T-helper 2 cell treated with Interferon-gamma antibody and Interleukin-4, amounts not matched to agents 100 ng/mL and 5 ng/mL, for 36 hours (primary cell): ENCODE data around the gene VWA3A. TPM values are rescaled to one million over a fixed set of nuclear protein-coding genes. Genes with fewer than 3 reads are reported as not detected.
"Not testable (repeated sequence)": the region's sequence is repeated elsewhere in the genome, so short reads cannot be mapped to it uniquely, and the experiment has no call there.

Experiments used
- intact Hi-C: fragments of 100-400 bp; cut with micrococcal nuclease; formaldehyde crosslinking; loops from one replicate; pipeline ENCODE4 v1.15.1; 2023
- total RNA-seq: library from RNA; stranded (reverse); gene quantifications from 2 replicates; pipeline ENCODE4 v1.2.3, GENCODE V29; 2022

VWA3A gene
- total RNA-seq, 1 donor from 2014 or later = not detected

- intact Hi-C loops = no loop called here
Observed at GRCh38 chr16:22081050-22081449, 11.3 kb upstream of the VWA3A start.

- intact Hi-C loops = no loop called here
Observed at GRCh38 chr16:22086440-22086839, 5.9 kb upstream of the VWA3A start.

- intact Hi-C loops = no loop called here
Observed at GRCh38 chr16:22088642-22089041, 3.7 kb upstream of the VWA3A start.

DNA sequence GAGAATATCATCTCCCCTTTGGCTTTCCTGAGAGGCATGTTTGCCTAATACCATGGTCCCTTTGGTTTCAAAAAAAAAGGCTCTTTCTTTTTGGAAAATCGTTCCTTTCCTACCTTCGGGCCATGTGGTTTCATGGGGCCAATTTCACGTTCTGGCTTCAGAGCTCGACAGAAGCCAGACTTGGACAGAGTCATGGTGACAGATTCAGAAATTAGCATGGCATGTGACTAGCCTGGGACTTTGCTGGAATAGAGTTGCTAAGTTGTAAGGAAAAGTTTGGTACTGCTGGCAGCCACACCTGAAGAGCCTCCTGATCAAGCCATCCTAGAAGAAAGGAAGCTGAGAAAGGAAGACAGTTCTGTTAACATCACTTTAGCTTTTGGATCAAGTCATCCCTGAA is 2.4 kb upstream of the VWA3A start:
- intact Hi-C loops = no loop called here

GRCh38 chr16:22091721-22092120 is 620 bp upstream of the VWA3A start:
- intact Hi-C loops = no loop called here

GRCh38 chr16:22093331-22093730 is 990 bp downstream of the VWA3A start:
- intact Hi-C loops = no loop called here

DNA sequence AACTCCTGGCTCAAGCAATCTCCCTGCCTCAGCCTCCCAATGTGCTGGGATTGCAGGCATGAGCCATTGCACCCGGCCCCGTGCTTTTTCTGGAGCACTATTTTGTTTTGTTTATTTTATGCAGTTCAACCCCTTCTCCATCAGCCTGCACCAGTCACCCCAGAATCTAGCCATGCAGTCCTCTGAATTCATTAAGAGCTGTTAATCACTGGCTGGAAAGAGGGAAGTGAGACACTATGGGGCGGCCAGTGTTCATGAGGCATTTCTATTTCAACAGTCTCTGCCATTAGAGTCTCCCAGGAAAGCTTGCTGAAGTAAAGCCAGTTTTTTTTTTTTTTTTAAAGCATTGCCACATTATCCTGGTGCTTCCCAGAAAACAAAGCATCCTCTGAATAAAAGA is 1.7 kb downstream of the VWA3A start:
- intact Hi-C loops = no loop called here

DNA sequence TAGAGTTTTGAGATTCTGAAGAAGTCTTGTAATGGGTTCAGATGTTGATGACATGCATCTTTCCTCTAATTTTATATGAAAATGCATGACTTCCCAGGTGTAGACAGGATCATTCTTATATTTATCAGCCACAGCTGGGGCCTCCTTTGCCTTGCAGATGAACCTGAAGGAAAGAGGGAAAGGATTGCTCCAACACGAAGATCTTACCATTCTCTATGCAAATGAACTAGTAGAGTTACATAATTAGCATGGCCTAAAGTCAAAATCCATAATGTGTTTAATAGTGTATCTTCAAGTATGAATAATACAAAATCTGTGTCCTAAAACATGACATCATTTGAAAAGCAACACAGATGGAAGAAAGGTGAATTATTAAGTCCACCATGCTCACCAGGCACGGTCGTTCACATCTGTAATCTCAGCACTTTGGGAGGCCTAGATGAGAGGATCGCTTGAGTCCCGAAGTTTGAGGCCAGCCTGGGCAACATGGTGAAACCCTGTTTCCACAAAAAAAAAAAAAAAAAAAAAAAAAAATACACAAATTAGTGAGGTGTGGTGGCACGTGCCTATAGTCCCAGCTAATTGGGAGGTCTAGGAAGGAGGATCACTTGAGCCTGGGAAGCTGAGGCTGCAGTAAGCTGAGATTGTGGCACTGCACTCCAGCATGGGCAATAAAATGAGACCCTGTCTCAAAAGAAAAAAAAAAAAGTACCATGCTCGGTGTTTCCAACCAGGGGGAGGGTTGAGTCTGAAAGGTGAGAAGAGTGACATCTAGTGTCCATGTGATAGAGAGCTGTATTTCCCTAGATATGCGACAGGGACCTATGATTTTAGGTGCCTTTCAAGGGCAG is 6.3 kb downstream of the VWA3A start:
- intact Hi-C loops = no loop called here

DNA sequence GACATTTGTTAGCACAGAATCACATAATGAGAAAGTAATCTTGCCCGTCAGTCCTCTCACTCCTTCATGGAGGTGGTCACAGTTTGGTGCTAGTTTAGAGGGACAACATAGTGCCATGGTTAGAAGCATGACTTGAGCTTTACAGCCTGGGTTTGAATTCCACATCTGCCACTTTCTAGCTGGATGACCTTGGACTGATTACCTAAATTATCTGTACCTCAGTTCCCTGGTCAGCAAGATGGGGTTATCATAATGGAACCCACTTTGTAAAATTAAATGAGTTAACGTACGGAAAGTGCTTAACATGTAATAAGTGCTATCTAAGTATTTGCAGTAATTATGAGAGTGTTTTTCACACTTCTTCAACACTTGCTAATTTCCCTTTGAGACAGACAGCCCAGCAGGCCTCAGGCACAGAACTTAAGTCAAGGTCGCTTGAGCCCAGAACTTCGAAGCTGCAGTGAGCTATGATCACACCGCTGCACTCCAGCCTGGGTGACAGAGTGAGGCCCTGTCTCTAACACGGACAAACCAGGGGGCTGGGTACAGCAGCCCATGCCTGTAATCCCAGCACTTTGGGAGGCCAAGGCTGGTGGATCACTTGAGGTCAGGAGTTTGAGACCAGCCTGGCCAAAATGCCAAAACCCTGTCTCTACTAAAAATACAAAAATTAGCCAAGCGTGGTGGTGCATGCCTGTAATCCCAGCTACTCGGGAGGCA is 7.1 kb downstream of the VWA3A start:
- intact Hi-C loops = no loop called here

DNA sequence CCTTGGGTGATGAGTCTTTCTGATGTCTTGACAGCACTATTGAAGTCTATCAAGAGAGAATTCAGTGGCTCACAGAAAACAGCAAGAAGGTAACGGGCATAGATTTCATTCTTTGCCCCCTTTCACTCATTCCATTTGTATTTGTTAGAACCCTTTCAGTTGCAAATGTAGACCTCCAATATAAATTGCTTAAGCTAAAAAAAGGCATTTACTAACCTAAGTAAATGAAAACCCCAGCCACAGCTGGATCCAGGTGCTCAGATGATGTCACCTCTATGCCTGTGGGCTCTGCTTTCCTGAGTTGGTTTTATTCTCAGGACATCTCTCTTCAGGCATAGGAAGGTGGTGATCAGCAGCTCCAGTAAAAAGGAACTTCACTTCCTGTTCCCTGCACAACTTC is 11.1 kb downstream of the VWA3A start:
- intact Hi-C loops = no loop called here

GRCh38 chr16:22109258-22109898 is 17.0 kb downstream of the VWA3A start:
- intact Hi-C loops = no loop called here

- intact Hi-C loops = not testable (repeated sequence)
Observed at GRCh38 chr16:22111629-22112028, 19.3 kb downstream of the VWA3A start.

DNA sequence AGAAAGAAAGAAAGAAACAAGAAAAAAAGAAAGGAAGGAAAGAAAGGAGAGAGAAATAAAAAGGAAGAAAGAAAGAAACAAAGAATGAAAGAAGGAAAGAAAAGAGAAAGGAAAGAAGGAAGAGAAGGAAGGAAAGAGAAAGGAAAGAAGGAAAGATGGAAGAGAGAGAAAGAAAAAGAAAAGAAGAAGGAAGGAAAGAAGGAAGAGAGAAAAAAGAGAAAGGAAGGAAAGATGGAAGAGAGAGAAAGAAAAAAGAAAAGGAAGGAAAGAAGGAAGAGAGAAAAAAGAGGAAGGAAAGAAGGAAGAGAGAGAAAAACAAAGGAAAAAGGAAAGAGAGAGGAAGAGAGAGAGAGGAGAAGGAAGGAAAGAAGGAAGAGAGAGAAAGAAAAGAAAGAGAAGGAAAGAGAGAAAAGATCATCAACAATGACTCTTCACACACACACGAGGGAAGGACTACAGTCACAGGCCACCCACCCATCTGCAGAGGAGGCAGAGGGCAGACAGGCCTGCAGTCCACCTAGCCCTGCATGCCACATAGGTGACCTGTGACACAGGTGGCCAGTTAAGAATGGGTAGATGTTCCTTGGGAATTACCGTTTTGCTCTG is 23.9 kb downstream of the VWA3A start:
- intact Hi-C loops = no loop called here

DNA sequence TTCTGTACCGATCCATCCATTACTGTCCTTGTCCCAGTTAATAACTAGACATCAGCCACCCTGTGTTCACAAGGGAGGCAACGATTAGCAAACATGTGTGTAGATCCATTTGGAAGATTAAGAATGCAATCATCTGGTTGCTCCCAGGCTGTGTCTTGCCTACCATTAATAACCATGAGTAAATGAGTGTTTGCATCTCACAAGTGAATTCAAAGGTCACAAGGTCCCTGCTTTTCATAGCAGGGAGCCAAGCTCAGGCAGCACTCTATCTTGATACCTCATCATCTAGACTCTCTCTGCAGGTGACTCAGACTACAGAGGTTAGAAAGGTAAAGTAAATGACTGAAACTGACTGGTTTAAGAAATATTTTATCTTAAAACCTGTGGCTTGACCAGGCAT is 25.3 kb downstream of the VWA3A start:
- intact Hi-C loops = no loop called here

DNA sequence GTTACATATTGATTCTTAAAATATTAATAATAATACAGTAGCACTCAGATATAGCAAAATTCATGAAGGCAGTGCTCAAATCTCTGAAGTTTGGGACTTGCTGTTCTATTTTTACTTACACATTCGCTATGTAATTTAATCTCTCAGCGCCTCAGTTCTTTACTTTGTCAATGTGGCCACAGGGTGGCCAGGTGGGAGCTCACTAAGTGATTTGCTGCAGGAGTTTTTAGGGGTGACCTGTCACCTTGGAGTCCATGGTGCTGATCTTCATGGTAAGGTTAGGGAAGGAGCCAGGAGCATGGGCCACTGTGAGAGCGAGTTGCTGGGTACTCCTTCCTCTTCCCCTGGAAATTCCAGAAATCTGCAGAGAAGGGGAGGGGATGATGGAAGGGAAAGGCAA is 28.1 kb downstream of the VWA3A start:
- intact Hi-C loops = no loop called here

DNA sequence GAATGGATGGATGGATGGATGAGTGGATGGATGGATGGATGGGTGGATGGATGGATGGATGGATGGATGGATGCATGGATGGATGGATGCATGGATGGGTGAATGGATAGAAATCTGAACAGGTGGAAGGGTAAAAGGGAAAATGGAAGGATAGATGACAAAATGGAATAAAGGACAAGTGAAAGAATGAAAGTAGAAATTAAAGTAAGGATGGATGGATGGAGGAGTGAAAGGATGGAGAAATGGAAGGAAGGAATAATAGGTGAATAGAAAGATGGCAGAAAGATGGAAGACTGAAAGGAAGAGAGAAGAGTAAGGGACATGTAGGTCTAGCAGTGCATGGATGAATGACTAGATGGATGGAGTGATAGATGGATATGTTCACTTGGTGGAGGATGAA is 29.9 kb downstream of the VWA3A start:
- intact Hi-C loops = no loop called here

DNA sequence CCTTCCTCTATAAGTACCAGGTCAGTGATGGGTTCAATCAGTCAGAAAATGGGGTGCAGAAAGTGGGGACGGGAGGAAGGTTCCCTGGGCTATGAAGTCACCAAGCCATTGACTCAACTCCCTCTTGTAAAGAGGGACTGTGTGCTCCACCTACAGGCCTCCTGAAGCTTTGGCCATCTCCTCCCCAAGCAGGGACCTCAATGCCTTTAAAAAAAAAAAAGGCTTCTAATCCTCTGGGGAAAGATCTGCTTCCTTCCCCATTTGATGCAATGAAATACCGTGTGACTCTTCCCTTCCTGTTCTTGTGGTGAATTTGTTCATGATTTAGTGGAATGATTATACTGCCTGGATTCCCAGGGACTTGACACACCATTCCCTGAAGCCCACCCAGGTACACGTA is 30.8 kb downstream of the VWA3A start:
- intact Hi-C loops = no loop called here

GRCh38 chr16:22123759-22124490 is 31.6 kb downstream of the VWA3A start:
- intact Hi-C loops = no loop called here

DNA sequence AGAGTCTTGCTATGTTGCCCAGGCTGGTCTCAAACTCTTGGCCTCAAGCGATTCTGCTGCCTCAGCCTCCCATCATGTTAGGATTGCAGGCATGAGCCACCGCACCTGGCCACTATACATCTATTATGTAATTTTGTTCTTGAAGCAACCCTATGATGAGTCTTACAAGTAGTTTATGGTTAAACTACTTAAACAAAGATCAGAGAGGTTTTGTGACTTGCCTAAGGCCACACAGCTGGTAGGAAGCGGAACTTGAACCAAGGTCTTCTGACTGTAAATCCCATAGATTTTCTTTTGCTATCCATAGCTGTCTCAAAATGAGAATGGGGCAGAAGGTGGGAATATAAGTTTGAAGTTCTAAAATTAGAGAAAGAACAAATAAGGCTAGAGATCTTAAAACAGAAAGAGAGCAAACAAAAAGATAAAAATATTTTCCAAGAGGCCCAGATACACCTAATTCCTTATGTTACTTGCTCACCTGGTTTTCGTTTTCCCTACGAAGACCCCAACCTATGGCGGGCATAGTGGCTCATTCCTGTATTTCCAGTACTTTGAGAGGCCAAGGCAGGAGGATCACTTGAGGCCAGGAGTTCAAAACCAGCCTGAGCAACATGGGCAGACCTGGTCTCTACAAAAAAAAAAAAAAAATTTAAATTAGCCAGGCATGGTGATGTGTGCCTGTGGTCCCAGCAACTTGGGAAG is 32.4 kb downstream of the VWA3A start:
- intact Hi-C loops = no loop called here

DNA sequence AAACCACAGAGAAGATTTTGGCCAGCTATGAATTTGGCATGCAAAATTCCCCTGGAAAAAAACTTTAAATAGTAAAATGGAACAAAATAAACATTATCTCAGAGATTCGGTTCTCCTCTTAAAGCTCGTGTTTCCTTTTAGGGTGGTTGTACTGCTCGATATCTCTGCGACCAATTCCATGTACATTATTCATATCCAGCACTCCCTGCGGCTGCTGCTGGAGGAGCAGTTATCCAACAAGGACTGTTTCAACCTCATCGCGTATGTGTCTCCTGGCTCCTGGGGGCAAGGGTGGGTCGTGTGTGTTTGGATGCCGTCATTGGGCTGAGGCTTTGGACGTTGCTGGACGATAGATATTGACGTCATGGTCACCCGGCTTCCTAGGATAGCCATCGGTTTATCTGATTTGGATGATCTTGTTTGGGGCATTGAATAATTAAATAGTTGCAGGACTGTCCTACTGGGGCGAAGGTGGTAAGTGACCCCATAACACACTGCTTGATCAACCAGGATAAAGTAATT is 33.8 kb downstream of the VWA3A start:
- intact Hi-C loops = no loop called here
